GM21360 (cell line): ENCODE data around the gene LRCOL1.

Experiments
- ATAC-seq: cut with Tn5 transposase; IDR thresholded peaks from one replicate; pipeline ENCODE4 v1.9.1; 2021; ENCODE audit warnings: mild to moderate bottlenecking, moderate library complexity; ENCODE audit not compliant: unreplicated experiment

Gene LRCOL1

GRCh38 chr12:132554845-132555630 lies 55.3 kb downstream of the LRCOL1 start:
- ATAC-seq, result no peak
